H9 (cell line): Measurements from ENCODE around the gene PLSCR2. TPM values are rescaled to one million over a fixed set of nuclear protein-coding genes. Genes with fewer than 3 reads are reported as not detected.

Experiments used
- DNase-seq: peaks from one replicate; pipeline ENCODE4 v3.0.0-alpha.2; 2017
- H2AFZ ChIP-seq: one replicate; pipeline ENCODE4 v1.6.1; 2013; ENCODE audit warnings: mild to moderate bottlenecking, low read length, control low read depth, moderate library complexity
- H2AK5ac ChIP-seq: 2 replicates; pipeline ENCODE4 v1.6.1; 2013; ENCODE audit warnings: low read length, control low read depth, mixed read lengths; ENCODE audit not compliant: insufficient read length
- H2BK120ac ChIP-seq: one replicate; pipeline ENCODE4 v1.6.1; 2013; ENCODE audit warnings: low read depth, mild to moderate bottlenecking, low read length, control low read depth, inconsistent platforms; ENCODE audit not compliant: poor library complexity, severe bottlenecking
- H2BK12ac ChIP-seq: 2 replicates; pipeline ENCODE4 v1.6.1; 2013; ENCODE audit warnings: low read length, control low read depth, mixed read lengths, low read depth; ENCODE audit not compliant: insufficient read length
- H2BK15ac ChIP-seq: 2 replicates; pipeline ENCODE4 v1.6.1; 2013; ENCODE audit warnings: low read depth, low read length, control low read depth
- H2BK20ac ChIP-seq: one replicate; pipeline ENCODE4 v1.6.1; 2013; ENCODE audit warnings: low read depth, mild to moderate bottlenecking, low read length, control low read depth, inconsistent platforms; ENCODE audit not compliant: poor library complexity, severe bottlenecking
- H2BK5ac ChIP-seq: 2 replicates; pipeline ENCODE4 v1.6.1; 2013; ENCODE audit warnings: low read length, control low read depth, mixed read lengths; ENCODE audit not compliant: insufficient read length
- H3K14ac ChIP-seq: 2 replicates; pipeline ENCODE4 v1.6.1; 2013; ENCODE audit warnings: low read length, control low read depth; ENCODE audit not compliant: insufficient read depth
- H3K18ac ChIP-seq: 2 replicates; pipeline ENCODE4 v1.6.1; 2013; ENCODE audit warnings: low read depth, mild to moderate bottlenecking, mixed read lengths, low read length, control low read depth; ENCODE audit not compliant: insufficient read length
- H3K23ac ChIP-seq: 2 replicates; pipeline ENCODE4 v1.6.1; 2013; ENCODE audit warnings: low read length, control low read depth, mixed read lengths, low read depth; ENCODE audit not compliant: insufficient read length
- H3K23me2 ChIP-seq: 2 replicates; pipeline ENCODE4 v1.6.1; 2013; ENCODE audit warnings: low read depth, mild to moderate bottlenecking, mixed read lengths, low read length, control low read depth; ENCODE audit not compliant: insufficient read length, poor library complexity, severe bottlenecking
- H3K27ac ChIP-seq: 2 replicates; pipeline ENCODE4 v1.5.1; 2013; ENCODE audit warnings: low read length, control low read depth, mixed read lengths, low read depth; ENCODE audit not compliant: insufficient read length
- H3K27me3 ChIP-seq: 2 replicates; pipeline ENCODE4 v1.6.1; 2013; ENCODE audit warnings: low read length, control low read depth, inconsistent platforms; ENCODE audit not compliant: insufficient read depth
- H3K4ac ChIP-seq: 2 replicates; pipeline ENCODE4 v1.6.1; 2013; ENCODE audit warnings: low read depth, mild to moderate bottlenecking, control low read depth, inconsistent platforms, low read length, moderate library complexity
- H3K4me1 ChIP-seq: 2 replicates; pipeline ENCODE4 v1.6.1; 2013; ENCODE audit warnings: low read length, control low read depth, inconsistent platforms; ENCODE audit not compliant: insufficient read depth
- H3K4me2 ChIP-seq: 2 replicates; pipeline ENCODE4 v1.6.1; 2013; ENCODE audit warnings: low read length, control low read depth, mixed read lengths; ENCODE audit not compliant: insufficient read length, insufficient read depth
- H3K56ac ChIP-seq: 2 replicates; pipeline ENCODE4 v1.6.1; 2013; ENCODE audit warnings: low read depth, mild to moderate bottlenecking, mixed read lengths, low read length, control low read depth; ENCODE audit not compliant: insufficient read length
- H3K79me1 ChIP-seq: 2 replicates; pipeline ENCODE4 v1.6.1; 2013; ENCODE audit warnings: low read depth, mild to moderate bottlenecking, moderate library complexity, low read length, control low read depth, inconsistent platforms; ENCODE audit not compliant: insufficient read depth, poor library complexity, severe bottlenecking
- H3K79me2 ChIP-seq: 2 replicates; pipeline ENCODE4 v1.6.1; 2013; ENCODE audit warnings: low read length, control low read depth, inconsistent platforms; ENCODE audit not compliant: insufficient read depth
- H3K9ac ChIP-seq: 2 replicates; pipeline ENCODE4 v1.6.1; 2013; ENCODE audit warnings: low read length, control low read depth, mixed read lengths; ENCODE audit not compliant: insufficient read length; ENCODE audit errors: extremely low read depth
- H3K9me3 ChIP-seq: one replicate; pipeline ENCODE4 v1.6.1; 2013; ENCODE audit warnings: low read depth, low read length, inconsistent platforms; ENCODE audit not compliant: control insufficient read depth
- H3T11ph ChIP-seq: one replicate; pipeline ENCODE4 v1.6.1; 2013; ENCODE audit warnings: mild to moderate bottlenecking, low read length, control low read depth, inconsistent platforms
- H4K20me1 ChIP-seq: one replicate; pipeline ENCODE4 v1.6.1; 2013; ENCODE audit not compliant: control insufficient read depth, insufficient read length, insufficient read depth
- H4K5ac ChIP-seq: 2 replicates; pipeline ENCODE4 v1.6.1; 2013; ENCODE audit warnings: low read depth, mild to moderate bottlenecking, mixed read lengths, low read length, control low read depth; ENCODE audit not compliant: insufficient read length
- H4K8ac ChIP-seq: replicated peaks from 2 replicates; pipeline ENCODE4 v1.6.1; 2013; ENCODE audit warnings: low read length, control low read depth, mixed read lengths, low read depth; ENCODE audit not compliant: insufficient read length
- H4K91ac ChIP-seq: 2 replicates; pipeline ENCODE4 v1.6.1; 2013; ENCODE audit warnings: low read depth, mild to moderate bottlenecking, moderate library complexity, mixed read lengths, low read length, control low read depth; ENCODE audit not compliant: insufficient read length
- H3K27ac Mint-ChIP-seq, 3 experiments: 2 replicates in 2 of 3; 3 replicates in 1 of 3; pipeline ENCODE4 v1.8.0; 2020 to 2021; ENCODE audit warnings: mixed read lengths in 3 of 3, mild to moderate bottlenecking in 1 of 3, moderate library complexity in 1 of 3
- H3K27me3 Mint-ChIP-seq: 2 replicates; pipeline ENCODE4 v1.8.0; 2021; ENCODE audit warnings: low read depth, mild to moderate bottlenecking, moderate library complexity, mixed read lengths
- H3K36me3 Mint-ChIP-seq, 3 experiments: 2 replicates in 2 of 3; 3 replicates in 1 of 3; pipeline ENCODE4 v1.8.0; 2020 to 2021; ENCODE audit warnings: low read depth in 3 of 3, mixed read lengths in 3 of 3; ENCODE audit not compliant: insufficient read depth in 1 of 3
- H3K4me1 Mint-ChIP-seq, 2 experiments: 2 replicates each; pipeline ENCODE4 v1.8.0; 2020; ENCODE audit warnings: mixed read lengths in 2 of 2
- H3K4me3 Mint-ChIP-seq, 2 experiments: 2 replicates in 1 of 2; 3 replicates in 1 of 2; pipeline ENCODE4 v1.8.0; 2020 to 2021; ENCODE audit warnings: mild to moderate bottlenecking in 2 of 2, mixed read lengths in 2 of 2, moderate library complexity in 1 of 2
- H3K9me3 Mint-ChIP-seq, 2 experiments: 2 replicates in 1 of 2; 3 replicates in 1 of 2; pipeline ENCODE4 v1.8.0; 2020; ENCODE audit warnings: mild to moderate bottlenecking in 2 of 2, mixed read lengths in 2 of 2, moderate library complexity in 1 of 2
- WGBS: extraction: QIAGEN DNeasy Blood & Tissue Kit; methylation state at CpG from one replicate; pipeline ENCODE4 v1.1.7; 2013; ENCODE audit warnings: missing lambda C conversion rate, low lambda C conversion rate, mixed read lengths; ENCODE audit not compliant: insufficient read length; ENCODE audit errors: extremely low coverage; 5-methylcytosine and 5-hydroxymethylcytosine counted together
- total RNA-seq: library from RNA; stranded (reverse); gene quantifications from 2 replicates; pipeline ENCODE4 v1.2.1, GENCODE V29; 2021
- TF ChIP-seq, protein P1 (sequence below): fragments of 200-600 bp; sonication (generic); conservative IDR thresholded peaks from 3 replicates; pipeline ENCODE4 v1.8.0; 2021; ENCODE audit warnings: antibody characterized with exemption, mild to moderate bottlenecking

PLSCR2 gene
- total RNA-seq, 1 experiment from 2014 or later, result not detected

DNA sequence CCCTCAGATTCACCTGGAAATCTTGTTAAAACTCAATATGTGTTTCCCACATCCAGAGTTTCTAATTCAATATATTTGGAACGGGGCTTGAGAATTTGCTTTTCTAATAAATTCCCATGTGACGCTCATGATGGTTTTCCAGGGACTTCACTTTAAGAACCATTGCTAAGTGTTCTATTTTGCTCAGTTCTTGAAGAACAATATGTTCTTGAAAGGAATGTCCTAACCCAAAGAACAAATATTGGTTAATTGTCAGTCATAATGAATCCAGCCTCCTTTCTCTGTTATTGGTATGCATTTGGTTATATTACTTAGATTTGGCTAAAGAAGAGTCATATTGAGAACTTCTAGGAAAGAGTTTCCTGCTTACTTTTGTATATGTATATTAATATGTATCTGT lies 4.4 kb upstream of the PLSCR2 start:
- DNase-seq, result no peak
- no peaks in the 10 kb centered on the region for H3K79me1 ChIP-seq
- no peak overlapping the region for H3T11ph ChIP-seq
- H3K4me2 ChIP-seq, result no peak overlapping the region
- H3K23ac ChIP-seq, result no peak overlapping the region
- H2AK5ac ChIP-seq, result no peak overlapping the region
- no peaks in the 10 kb centered on the region for H3K79me2 ChIP-seq
- H4K20me1 ChIP-seq, result no peaks in the 10 kb centered on the region
- no peak overlapping the region for H3K4ac ChIP-seq
- TF ChIP-seq, protein P1, sequence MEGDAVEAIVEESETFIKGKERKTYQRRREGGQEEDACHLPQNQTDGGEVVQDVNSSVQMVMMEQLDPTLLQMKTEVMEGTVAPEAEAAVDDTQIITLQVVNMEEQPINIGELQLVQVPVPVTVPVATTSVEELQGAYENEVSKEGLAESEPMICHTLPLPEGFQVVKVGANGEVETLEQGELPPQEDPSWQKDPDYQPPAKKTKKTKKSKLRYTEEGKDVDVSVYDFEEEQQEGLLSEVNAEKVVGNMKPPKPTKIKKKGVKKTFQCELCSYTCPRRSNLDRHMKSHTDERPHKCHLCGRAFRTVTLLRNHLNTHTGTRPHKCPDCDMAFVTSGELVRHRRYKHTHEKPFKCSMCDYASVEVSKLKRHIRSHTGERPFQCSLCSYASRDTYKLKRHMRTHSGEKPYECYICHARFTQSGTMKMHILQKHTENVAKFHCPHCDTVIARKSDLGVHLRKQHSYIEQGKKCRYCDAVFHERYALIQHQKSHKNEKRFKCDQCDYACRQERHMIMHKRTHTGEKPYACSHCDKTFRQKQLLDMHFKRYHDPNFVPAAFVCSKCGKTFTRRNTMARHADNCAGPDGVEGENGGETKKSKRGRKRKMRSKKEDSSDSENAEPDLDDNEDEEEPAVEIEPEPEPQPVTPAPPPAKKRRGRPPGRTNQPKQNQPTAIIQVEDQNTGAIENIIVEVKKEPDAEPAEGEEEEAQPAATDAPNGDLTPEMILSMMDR, result no peak
- no peaks in the 10 kb centered on the region for H3K4me1 ChIP-seq
- H2BK15ac ChIP-seq, result no peak overlapping the region
- no peak overlapping the region for H3K27ac ChIP-seq
- H3K56ac ChIP-seq, result no peak overlapping the region
- H3K14ac ChIP-seq, result no peak overlapping the region
- no peaks in the 10 kb centered on the region for H3K27me3 ChIP-seq
- no peak overlapping the region for H3K4me3 Mint-ChIP-seq
- H2BK5ac ChIP-seq, result no peak overlapping the region
- H2BK20ac ChIP-seq, result no peak overlapping the region
- H3K36me3 Mint-ChIP-seq, result 0 out of 7 replicates have a peak, but pooled peaks cover 0 to 2% (median 0%) of the 10 kb centered on the region in 3 experiments
- H4K91ac ChIP-seq, result no peak overlapping the region
- no peak overlapping the region for H2BK120ac ChIP-seq
- H3K9ac ChIP-seq, result no peak overlapping the region
- H3K9me3 ChIP-seq, result no peaks in the 10 kb centered on the region
- H3K18ac ChIP-seq, result no peak overlapping the region
- H4K8ac ChIP-seq, result no peak overlapping the region
- no peak overlapping the region for H4K5ac ChIP-seq
- peaks cover 3 to 5% of the 10 kb centered on the region in 2 experiments; a peak in 3 of 4 replicates for H3K4me1 Mint-ChIP-seq
- no peak overlapping the region for H3K27ac Mint-ChIP-seq
- H3K23me2 ChIP-seq, result no peaks in the 10 kb centered on the region
- no CpG with 5 or more reads among the region's 2 CpGs for WGBS
- H2AFZ ChIP-seq, result no peak overlapping the region
- no peak overlapping the region for H2BK12ac ChIP-seq
- no peaks in the 10 kb centered on the region for H3K27me3 Mint-ChIP-seq
- H3K9me3 Mint-ChIP-seq, result peaks cover 0 to 3% of the 10 kb centered on the region in 2 experiments; a peak in 1 of 5 replicates
